SU-DHL-6 (cell line): ENCODE data around the gene EMILIN1.

ENCODE experiments used
- CTCF ChIP-seq: fragments of 200-600 bp; sonication (generic); IDR thresholded peaks from one replicate; pipeline ENCODE4 v1.5.1; 2017; ENCODE audit warnings: antibody characterized with exemption, mild to moderate bottlenecking, low read length, moderate library complexity; ENCODE audit not compliant: insufficient read depth, poor library complexity, severe bottlenecking
- EZH2phosphoT487 ChIP-seq: fragments of 200-600 bp; sonication (generic), shearing (Covaris generic); conservative IDR thresholded peaks from 2 replicates; pipeline ENCODE4 v1.6.1; 2018; ENCODE audit warnings: mild to moderate bottlenecking, antibody characterized with exemption, low read length, moderate library complexity, mixed read lengths

GRCh38 chr2:27069961-27070618 lies 8.3 kb upstream of the EMILIN1 start:
- TF ChIP-seq CTCF (no peak), EZH2phosphoT487 (no peak)
